Right cardiac atrium (tissue), 5 donors: ENCODE data around the gene B3GAT2. TPM values are rescaled to one million over a fixed set of nuclear protein-coding genes. Genes with fewer than 3 reads are reported as not detected.

ENCODE experiments used
- ATAC-seq, 2 donors: fragments of 200-7000 bp; cut with Tn5 transposase; one replicate each; pipeline versions ENCODE4 v1.8.0 to v1.9.1; 2020; ENCODE audit warnings: moderate library complexity in 2 of 2, mild to moderate bottlenecking in 1 of 2
- DNase-seq, 3 donors: peaks; one replicate each; pipeline ENCODE4 v3.0.0-alpha.2; 2020
- H3K27ac ChIP-seq: one replicate; pipeline ENCODE4 v1.5.1; 2013; ENCODE audit warnings: mild to moderate bottlenecking, low read length, control low read depth, moderate library complexity
- H3K27me3 ChIP-seq: one replicate; pipeline ENCODE4 v1.6.1; 2013; ENCODE audit not compliant: control insufficient read depth, insufficient read depth
- H3K4me1 ChIP-seq: one replicate; pipeline ENCODE4 v1.6.1; 2013; ENCODE audit warnings: low read length; ENCODE audit not compliant: control insufficient read depth, insufficient read depth
- H3K4me3 ChIP-seq: one replicate; pipeline ENCODE4 v1.5.1; 2013; ENCODE audit warnings: low read length, control low read depth
- H3K9me3 ChIP-seq: one replicate; pipeline ENCODE4 v1.6.1; 2013; ENCODE audit warnings: low read length; ENCODE audit not compliant: control insufficient read depth
- WGBS: extraction: QIAGEN DNeasy Blood & Tissue Kit; methylation state at CpG from one replicate; pipeline ENCODE4 v1.1.7; 2013; 5-methylcytosine and 5-hydroxymethylcytosine counted together
- intact Hi-C, 4 donors: fragments of 100-400 bp; cut with DNase I; formaldehyde crosslinking; loops; one replicate each; pipeline versions ENCODE4 v1.11.0 to v1.14.0; 2022 to 2023
- polyA plus RNA-seq: library from polyadenylated mRNA; stranded (reverse); fragments of 200-250 nt; gene quantifications from one replicate; pipeline ENCODE4 v1.2.3, GENCODE V29; 2013
- total RNA-seq, 4 donors: library from RNA; stranded (reverse); fragmentation: NEBNext Ultra II Directional; extraction: Animal tissue kit (Norgen Biotek cat#: 25700); gene quantifications; one replicate each; pipeline ENCODE4 v1.2.1, GENCODE V29; 2021
- donor health status: healthy with polysubstance abuse.
- donor health status: DM: no; HTN: yes; CAD: no.
- donor health status: DM: no; HTN: no; CAD: no.
- donor health status: DM: no; HTN: yes; CAD: no; lungs with severe emphysema.
- donor health status: DM: yes; HTN: yes; CAD: no.

Gene B3GAT2
- total and polyA plus RNA-seq, 5 donors = 0.03 to 0.07 (median 0.03) TPM; not detected in 2

DNA sequence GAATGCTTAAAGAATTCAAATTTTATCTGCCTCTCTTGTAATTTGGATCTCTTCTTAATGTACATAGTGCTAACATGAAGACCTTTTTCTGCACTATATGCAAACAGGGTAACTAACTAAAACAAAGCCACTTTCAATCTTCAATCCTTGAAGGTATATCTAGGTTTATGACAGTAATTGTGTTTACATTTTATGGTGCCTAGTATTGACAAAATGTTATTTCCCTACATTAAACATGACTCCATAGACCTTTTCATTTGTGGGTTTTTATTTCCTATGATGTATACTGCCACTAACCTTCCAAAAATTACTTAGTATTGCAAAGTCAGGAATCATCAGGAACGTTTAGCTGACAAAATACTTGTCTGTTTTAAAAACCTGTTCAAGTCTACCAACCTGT, 95.9 kb downstream of the B3GAT2 start:
- no peaks in the 10 kb centered on the region for H3K9me3 ChIP-seq
- intact Hi-C loops = no loop called here
- no peaks in the 10 kb centered on the region for H3K27me3 ChIP-seq
- DNase-seq = no peak
- H3K4me1 ChIP-seq = peaks cover 2% of the 10 kb centered on the region
- no peak for ATAC-seq
- H3K27ac ChIP-seq = no peak overlapping the region
- 94% methylated on average over 1 of the region's 1 CpG for WGBS
- H3K4me3 ChIP-seq = no peak overlapping the region

DNA sequence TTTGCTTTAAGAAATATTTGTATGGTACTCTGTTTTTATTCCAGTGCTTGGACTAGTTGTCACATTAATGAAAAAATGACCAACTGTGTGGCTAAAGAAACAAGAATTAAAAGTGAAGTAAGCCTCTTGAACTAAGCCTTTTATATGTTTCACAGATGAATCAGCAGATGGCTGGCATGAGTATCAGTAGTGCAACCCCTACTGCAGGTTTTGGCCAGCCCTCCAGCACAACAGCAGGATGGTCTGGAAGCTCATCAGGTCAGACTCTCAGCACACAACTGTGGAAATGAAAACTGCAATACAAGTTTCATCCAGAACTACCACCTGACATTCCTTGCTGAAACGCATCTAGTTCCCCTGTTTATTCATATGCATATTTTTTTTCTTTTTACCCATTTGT, 96.8 kb downstream of the B3GAT2 start:
- DNase-seq (no peak), ATAC-seq (no peak)
- Histone ChIP-seq H3K27ac (no peak overlapping the region), H3K27me3 (no peaks in the 10 kb centered on the region), H3K4me1 (peaks cover 2% of the 10 kb centered on the region), H3K4me3 (no peak overlapping the region), H3K9me3 (no peaks in the 10 kb centered on the region)
- intact Hi-C loops = no loop called here
- 95% methylated on average over 1 of the region's 1 CpG for WGBS

DNA sequence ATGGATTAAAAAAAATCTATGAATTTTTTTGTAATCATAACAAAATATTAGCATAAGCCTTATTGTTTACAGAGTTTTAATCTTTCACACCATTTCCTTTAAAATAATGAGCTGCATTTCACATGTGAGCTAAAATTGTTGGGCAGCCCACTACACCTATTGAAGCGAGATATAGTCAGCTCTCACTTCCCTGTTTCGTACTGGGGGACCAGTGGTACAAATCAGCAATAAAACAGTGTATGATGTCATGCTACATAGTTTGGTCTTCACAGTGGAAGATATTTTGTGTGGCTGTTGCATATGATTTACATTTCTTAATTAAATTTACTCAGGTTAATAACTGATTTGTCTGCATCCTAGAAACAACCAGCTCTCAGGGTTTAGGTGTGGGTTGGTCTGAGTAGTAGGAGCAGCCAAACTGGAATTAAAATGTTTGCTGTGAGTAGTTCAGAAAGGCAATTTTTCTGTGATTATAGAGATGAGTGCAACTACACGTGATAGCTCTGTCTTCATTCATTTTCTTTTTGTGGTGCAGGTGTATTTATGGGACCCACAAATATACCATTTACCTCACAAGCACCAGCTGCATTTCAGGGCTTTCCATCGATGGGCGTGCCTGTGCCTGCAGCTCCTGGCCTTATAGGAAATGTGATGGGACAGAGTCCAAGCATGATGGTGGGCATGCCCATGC, 99.3 kb downstream of the B3GAT2 start:
- WGBS = 94% methylated on average over 5 of the region's 5 CpGs
- DNase-seq (no peak), ATAC-seq (no peak)
- Histone ChIP-seq H3K27ac (no peak overlapping the region), H3K27me3 (no peaks in the 10 kb centered on the region), H3K9me3 (no peaks in the 10 kb centered on the region), H3K4me3 (no peak overlapping the region), H3K4me1 (peaks cover 2% of the 10 kb centered on the region)
- intact Hi-C loops = no loop called here

DNA sequence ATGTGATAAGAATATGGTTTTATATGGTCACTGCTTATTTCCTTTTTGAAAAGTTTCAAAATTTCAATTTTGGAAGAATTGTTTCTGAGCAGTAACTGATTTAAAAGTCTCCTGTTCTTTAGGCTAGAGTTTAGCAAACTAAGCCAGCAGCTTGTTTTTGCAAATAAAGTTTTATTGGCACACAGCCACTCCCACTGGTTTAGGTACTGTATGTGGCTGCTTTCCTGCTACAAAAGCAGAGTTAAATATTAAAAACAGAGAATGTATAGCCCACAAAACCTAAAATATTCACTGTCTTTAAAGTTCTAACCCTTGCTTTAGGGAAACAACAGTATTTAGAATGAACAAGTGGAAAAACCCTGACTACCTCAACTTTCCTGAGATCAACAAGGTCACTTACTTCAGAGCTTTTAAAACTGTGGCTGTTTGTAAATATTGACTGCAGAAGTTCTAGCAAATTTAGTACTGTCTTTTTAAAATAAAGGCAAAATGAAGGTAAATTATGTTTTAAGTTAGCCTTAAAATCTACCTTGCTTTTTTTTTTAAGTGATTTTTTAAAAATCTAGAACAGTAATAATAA, 104.1 kb downstream of the B3GAT2 start:
- no peaks in the 10 kb centered on the region for H3K9me3 ChIP-seq
- intact Hi-C loops = no loop called here
- ATAC-seq (no peak), DNase-seq (no peak)
- no peaks in the 10 kb centered on the region for H3K27me3 ChIP-seq
- H3K27ac ChIP-seq = no peak overlapping the region
- H3K4me1 ChIP-seq = no peaks in the 10 kb centered on the region
- H3K4me3 ChIP-seq = no peak overlapping the region

DNA sequence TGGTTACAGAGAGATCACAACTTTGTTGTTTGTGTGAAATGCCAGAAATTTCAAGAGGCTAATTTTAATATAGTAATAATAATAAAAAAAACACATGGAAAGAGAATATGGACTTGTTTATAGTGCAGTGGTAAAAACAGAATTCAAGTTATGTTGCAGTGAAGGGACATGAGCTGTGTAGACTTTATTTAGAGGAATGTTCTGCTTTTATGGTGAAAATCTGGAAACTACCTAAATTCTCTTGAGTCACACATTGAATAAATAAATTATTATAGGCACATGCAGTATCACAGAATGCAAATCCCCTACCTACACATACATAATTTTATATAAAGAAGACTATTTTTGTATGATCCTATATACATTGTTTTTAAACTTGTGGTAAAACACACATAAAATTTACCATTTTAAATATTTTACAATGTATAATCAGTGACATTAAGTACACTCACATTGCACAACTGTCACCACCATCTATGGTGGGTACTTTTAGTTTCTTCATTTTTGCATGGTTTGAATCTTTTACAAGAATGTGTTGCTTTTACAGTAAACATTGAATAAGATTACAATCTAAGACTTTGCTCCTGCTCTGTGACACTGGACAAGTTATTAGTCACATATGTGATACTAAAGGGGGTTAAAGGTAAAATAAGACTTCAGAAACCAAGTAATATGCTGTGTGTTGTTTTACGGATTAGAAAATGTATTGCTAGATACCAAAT, 107.4 kb downstream of the B3GAT2 start:
- Histone ChIP-seq H3K4me1 (peaks cover 2% of the 10 kb centered on the region), H3K9me3 (no peaks in the 10 kb centered on the region), H3K27me3 (no peaks in the 10 kb centered on the region), H3K27ac (no peak overlapping the region), H3K4me3 (no peak overlapping the region)
- DNase-seq (no peak), ATAC-seq (no peak)
- intact Hi-C loops = no loop called here
- 97% methylated on average over 1 of the region's 1 CpG for WGBS

DNA sequence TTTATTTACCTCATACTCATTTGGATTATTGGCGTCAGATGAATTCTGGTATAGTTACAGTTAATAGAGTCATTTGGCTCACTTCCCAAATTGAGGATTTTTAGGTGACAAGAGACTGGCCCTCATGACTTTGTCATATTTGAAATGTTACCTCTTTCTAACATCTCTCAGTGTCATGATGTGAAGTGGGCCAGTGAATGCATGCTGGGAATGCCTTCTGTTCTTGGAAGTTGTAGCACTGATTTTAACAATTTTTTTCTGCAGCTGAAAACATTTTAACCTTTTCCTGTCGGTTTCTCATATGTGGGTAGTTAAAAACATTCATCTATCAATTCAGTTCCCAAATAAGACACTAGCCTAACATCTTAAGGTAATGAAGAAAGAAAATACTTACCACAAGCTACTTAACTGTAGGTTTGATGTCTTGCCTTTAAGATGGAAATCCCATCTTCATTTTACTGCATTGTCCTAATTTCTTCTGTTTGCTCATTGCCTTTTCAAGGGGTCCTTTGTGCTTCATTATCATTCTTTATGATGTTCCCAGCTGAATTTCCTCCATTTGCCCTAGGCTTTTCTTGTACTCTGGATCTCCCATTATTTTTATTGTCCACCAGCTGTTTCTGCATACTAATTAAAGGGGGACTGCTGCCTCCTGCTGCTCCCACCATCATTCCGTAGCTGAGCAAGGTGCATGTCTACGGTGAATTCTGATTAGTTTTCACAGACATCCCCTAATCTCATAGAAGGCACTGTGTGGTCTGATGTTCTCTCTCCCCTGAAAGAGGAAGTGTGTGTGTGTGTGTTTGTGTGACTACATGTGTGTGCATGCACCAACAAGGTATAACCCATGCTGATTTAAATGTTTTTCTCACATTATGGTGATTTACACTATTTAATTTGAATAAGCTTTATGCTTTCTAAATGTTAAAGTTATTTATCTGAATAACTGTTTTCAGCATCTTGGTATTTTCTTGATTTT, 109.5 kb downstream of the B3GAT2 start:
- no peak for ATAC-seq
- intact Hi-C loops = no loop called here

DNA sequence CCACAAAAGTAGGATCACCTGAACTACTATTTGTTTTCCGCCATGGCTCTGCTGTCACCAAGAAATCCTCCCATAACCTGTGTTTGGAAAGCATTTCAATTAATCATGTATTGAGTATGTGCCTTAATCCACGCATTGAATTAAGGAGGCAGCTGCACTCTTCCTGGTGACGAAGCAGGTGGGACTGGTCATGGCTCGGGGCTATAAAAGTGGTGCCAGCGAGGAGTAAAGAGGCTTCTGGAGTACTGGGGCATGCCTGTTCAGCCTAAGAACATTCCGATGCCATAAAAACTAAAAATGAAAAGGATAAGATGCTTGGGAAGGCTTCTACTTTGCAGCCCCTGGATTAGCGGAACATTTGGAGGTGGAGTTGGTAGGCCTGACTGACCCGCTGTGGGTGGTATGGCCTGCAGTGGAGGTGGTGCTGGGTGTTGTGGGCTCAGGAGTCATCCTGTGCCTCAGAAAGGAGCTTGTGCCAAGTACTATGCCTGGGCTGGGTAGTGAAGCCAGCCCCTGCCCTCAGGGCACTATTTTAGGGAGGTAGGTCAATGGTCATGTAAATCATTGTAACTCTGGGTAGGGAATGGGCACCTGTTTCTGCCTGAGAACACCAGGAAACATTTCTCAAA, 110.5 kb downstream of the B3GAT2 start:
- Histone ChIP-seq H3K27me3 (no peaks in the 10 kb centered on the region), H3K27ac (no peak overlapping the region), H3K4me3 (no peak overlapping the region), H3K9me3 (no peaks in the 10 kb centered on the region), H3K4me1 (peaks cover 2% of the 10 kb centered on the region)
- DNase-seq (no peak), ATAC-seq (peak in 1 of 2 donors; percentile 31)
- intact Hi-C loops = no loop called here
- WGBS = 97% methylated on average over 8 of the region's 8 CpGs

More for the DNA sequence above, 109.5 kb downstream of the B3GAT2 start:
- peaks cover 2% of the 10 kb centered on the region for H3K4me1 ChIP-seq
- no peaks in the 10 kb centered on the region for H3K27me3 ChIP-seq
- no peaks in the 10 kb centered on the region for H3K9me3 ChIP-seq
- no peak overlapping the region for H3K4me3 ChIP-seq
- DNase-seq = no peak
- 79% methylated on average over 4 of the region's 4 CpGs for WGBS
- no peak overlapping the region for H3K27ac ChIP-seq

DNA sequence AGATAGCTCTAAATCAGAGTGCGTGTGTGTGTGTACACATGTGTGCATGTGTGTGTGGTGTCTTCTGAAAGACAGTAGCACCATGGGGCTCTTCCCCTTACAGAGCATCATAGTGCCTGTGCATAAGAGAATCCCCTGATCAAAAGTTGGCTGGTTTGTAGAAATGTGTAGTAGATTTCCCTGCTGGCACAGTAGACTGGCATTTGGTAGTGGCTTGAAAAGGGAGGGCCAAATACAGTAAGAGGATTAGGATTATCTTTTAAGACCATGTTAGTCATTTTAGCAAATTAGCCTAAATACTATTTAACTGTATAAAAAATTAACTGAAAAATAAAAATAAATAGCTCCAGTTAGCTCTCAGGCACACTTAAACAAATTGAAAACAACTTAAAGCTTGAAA, 112.6 kb downstream of the B3GAT2 start:
- DNase-seq (no peak), ATAC-seq (no peak)
- H3K9me3 ChIP-seq = no peaks in the 10 kb centered on the region
- WGBS = 95% methylated on average over 1 of the region's 1 CpG
- H3K4me1 ChIP-seq = peaks cover 2% of the 10 kb centered on the region
- no peaks in the 10 kb centered on the region for H3K27me3 ChIP-seq
- H3K27ac ChIP-seq = no peak overlapping the region
- intact Hi-C loops = no loop called here
- H3K4me3 ChIP-seq = no peak overlapping the region

DNA sequence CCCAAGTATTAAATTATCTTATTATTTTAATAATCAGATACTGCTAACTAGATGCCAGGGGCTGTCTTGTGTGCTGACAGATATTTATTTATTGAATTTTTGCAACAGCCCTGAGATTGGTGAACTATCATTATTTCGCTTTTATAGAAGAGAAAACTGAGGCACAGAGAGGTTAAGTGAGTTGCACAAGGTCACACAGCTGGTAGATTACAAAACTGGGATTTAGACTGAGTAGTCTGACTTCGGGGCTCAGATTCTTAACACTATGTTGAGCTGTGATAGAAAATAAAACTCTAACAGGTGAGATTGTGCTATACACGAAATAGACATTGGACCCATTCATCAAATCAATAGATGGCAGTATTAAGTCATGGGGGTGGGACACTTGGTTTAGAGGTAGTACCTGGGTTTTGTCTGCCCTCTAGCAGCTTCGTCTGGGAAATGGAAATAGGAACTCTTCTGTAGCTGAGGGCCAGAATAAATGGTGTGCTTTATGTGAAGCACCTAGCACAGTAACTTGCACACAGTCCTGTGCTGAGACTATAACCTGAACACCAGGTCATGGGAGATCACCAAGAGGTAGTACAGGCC, 113.4 kb downstream of the B3GAT2 start:
- no peaks in the 10 kb centered on the region for H3K27me3 ChIP-seq
- no peak overlapping the region for H3K4me3 ChIP-seq
- intact Hi-C loops = no loop called here
- H3K4me1 ChIP-seq = peaks cover 2% of the 10 kb centered on the region
- ATAC-seq (no peak), DNase-seq (no peak)
- WGBS = 88% methylated on average over 4 of the region's 4 CpGs
- H3K27ac ChIP-seq = no peak overlapping the region
- no peaks in the 10 kb centered on the region for H3K9me3 ChIP-seq

DNA sequence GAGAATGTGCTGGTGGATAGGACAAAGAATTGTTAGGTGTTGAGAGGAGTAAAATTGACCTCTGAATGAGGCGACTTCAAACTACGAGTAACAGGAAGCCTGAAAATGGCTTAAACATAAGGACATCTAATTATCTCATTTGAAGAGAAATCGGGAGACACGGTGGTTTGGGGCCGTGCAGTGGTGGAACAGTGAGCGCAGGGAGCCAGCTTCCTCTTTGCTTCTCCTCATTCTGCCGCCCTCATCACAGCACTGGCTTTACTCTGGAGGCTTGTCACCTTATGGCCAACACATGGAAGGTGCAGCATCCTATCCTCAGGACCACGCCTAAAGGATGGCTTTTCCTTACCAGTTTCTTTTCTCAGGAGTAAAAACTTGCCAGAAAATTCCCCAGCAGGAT, 114.3 kb downstream of the B3GAT2 start:
- no peak overlapping the region for H3K4me3 ChIP-seq
- H3K27me3 ChIP-seq = no peaks in the 10 kb centered on the region
- 84% methylated on average over 8 of the region's 8 CpGs for WGBS
- no peak overlapping the region for H3K27ac ChIP-seq
- DNase-seq (no peak), ATAC-seq (no peak)
- no peaks in the 10 kb centered on the region for H3K9me3 ChIP-seq
- intact Hi-C loops = no loop called here
- peaks cover 2% of the 10 kb centered on the region for H3K4me1 ChIP-seq
